Measurements from ENCODE around the gene ADD1. TPM values are rescaled to one million over a fixed set of nuclear protein-coding genes. Genes with fewer than 3 reads are reported as not detected.

Gene ADD1
- total RNA-seq, 1 donor from 2014 or later = 212 TPM

DNA sequence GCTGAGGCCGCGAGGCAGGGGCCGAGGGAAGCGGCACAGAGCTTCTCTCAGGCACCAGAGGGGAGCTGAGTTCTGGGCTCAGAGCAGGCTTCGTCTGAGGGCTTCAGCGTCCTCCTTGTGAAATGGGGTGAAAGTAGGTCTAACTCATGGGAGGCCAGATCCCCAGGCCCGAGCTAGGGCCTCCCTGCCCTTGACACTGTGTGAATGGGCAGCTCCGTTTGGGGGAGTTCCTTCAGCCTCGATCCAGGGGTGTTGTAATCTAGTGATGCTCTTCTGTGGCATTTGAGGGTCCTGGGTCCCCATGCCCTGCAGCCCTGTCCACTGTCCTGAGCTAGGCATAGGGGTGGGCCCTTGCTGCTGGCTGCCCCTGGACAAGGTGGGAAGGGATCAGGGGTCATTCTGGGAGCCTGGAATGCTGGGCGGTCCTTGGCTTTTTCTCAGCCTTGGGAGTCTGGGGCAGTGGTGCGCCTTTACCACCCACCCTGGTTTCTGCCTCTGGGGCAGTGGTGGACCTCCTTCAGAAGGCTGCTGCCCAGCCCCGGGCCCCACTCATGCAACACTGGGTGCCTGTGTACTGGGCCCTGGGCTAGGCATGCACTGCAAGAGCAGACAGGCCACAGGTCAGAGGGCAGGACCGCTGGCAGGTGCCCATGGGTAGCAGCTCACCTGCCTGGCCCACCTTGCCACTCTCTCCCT, 46.6 kb upstream of the ADD1 start:
- TF ChIP-seq, protein P1, sequence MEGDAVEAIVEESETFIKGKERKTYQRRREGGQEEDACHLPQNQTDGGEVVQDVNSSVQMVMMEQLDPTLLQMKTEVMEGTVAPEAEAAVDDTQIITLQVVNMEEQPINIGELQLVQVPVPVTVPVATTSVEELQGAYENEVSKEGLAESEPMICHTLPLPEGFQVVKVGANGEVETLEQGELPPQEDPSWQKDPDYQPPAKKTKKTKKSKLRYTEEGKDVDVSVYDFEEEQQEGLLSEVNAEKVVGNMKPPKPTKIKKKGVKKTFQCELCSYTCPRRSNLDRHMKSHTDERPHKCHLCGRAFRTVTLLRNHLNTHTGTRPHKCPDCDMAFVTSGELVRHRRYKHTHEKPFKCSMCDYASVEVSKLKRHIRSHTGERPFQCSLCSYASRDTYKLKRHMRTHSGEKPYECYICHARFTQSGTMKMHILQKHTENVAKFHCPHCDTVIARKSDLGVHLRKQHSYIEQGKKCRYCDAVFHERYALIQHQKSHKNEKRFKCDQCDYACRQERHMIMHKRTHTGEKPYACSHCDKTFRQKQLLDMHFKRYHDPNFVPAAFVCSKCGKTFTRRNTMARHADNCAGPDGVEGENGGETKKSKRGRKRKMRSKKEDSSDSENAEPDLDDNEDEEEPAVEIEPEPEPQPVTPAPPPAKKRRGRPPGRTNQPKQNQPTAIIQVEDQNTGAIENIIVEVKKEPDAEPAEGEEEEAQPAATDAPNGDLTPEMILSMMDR (IDR thresholded peaks at IDR 0.05; ENCODE audit: borderline replicate concordance) = no peak
- Histone ChIP-seq H3K36me3 (no peaks in the 10 kb centered on the region), H3K9me3 (replicated peaks) (no peaks in the 10 kb centered on the region), H3K4me1 (peaks cover 97% of the 10 kb centered on the region), H3K27me3 (ENCODE audit: low read depth) (no peaks in the 10 kb centered on the region), H3K4me3 (peak overlapping the region; percentile 55), H3K27ac (replicated peaks) (peak overlapping the region; percentile 94)
- intact Hi-C loops (cut with micrococcal nuclease) = no loop called here
- no peak for DNase-seq

GRCh38 chr4:2797545-2798305, 45.9 kb upstream of the ADD1 start:
- no peaks in the 10 kb centered on the region for H3K9me3 ChIP-seq (replicated peaks)
- H3K27me3 ChIP-seq (ENCODE audit: low read depth) = no peaks in the 10 kb centered on the region
- H3K36me3 ChIP-seq = no peaks in the 10 kb centered on the region
- H3K4me3 ChIP-seq = peak overlapping the region; percentile 55
- TF ChIP-seq, protein P1 (IDR thresholded peaks at IDR 0.05; ENCODE audit: borderline replicate concordance) = no peak
- intact Hi-C loops (cut with micrococcal nuclease) = no loop called here
- peak overlapping the region; percentile 94 for H3K27ac ChIP-seq (replicated peaks)
- H3K4me1 ChIP-seq = peaks cover 94% of the 10 kb centered on the region
- DNase-seq = no peak

- Histone ChIP-seq H3K4me3 (peak overlapping the region; percentile 55), H3K4me1 (peaks cover 98% of the 10 kb centered on the region), H3K27me3 (ENCODE audit: low read depth) (no peaks in the 10 kb centered on the region), H3K36me3 (no peaks in the 10 kb centered on the region), H3K27ac (replicated peaks) (peak overlapping the region; percentile 94), H3K9me3 (replicated peaks) (no peaks in the 10 kb centered on the region)
- intact Hi-C loops (cut with micrococcal nuclease) = no loop called here
- TF ChIP-seq, protein P1 (IDR thresholded peaks at IDR 0.05; ENCODE audit: borderline replicate concordance) = no peak
- DNase-seq = peak; percentile 81
Measured at GRCh38 chr4:2798399-2799223, 45.0 kb upstream of the ADD1 start.

DNA sequence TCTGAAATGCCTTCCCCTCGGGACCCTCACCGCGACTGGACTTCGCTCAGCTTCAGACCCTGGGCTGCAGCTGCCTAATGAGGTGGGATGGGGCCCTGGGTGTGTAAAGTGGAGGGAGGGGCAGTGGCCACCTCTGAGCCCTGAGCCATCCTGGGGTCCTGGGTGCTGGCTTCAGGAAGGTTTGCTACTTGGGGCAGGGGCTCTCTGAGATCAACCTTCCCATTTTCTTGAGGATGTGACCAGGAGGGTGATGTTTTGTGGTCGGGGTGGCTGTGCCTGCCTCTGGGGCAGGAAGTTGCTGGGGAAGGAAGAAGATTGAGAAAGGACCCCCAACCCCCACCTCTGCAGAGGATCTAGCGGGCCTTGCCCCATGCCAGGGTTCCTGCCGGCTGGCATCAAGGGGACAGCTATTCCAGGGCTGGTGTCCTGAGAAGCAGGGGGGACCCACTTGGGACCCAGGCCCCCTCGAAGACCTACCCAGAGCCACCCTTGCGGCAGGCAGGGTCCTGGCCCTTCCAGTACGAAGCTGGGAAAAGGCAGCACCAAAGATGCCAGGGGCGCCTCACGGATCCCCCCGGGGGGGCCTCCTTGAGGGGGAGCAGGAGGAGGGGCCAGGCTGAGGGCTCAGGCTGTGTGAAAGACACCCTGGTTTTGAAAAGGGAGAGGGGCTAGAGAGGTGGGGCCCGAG, 44.3 kb upstream of the ADD1 start:
- H3K9me3 ChIP-seq (replicated peaks) = no peaks in the 10 kb centered on the region
- peak overlapping the region; percentile 94 for H3K27ac ChIP-seq (replicated peaks)
- DNase-seq = peak; percentile 36
- peak overlapping the region; percentile 55 for H3K4me3 ChIP-seq
- H3K27me3 ChIP-seq (ENCODE audit: low read depth) = no peaks in the 10 kb centered on the region
- intact Hi-C loops (cut with micrococcal nuclease) = no loop called here
- TF ChIP-seq, protein P1 (IDR thresholded peaks at IDR 0.05; ENCODE audit: borderline replicate concordance) = no peak
- H3K36me3 ChIP-seq = no peaks in the 10 kb centered on the region
- peaks cover 98% of the 10 kb centered on the region for H3K4me1 ChIP-seq
